SK-N-SH treated with all-trans-retinoic acid at 6 μM for 48 hours (cell line): ENCODE results near the gene RASA3.

ENCODE experiments used
- ARNTL ChIP-seq: fragments of 450-650 bp; formaldehyde crosslinking; IDR thresholded peaks from 2 replicates; pipeline ENCODE4 v1.5.0; 2020; ENCODE audit warnings: low read depth, mild to moderate bottlenecking, moderate library complexity, borderline replicate concordance
- BACH2 ChIP-seq: fragments of 250-450 bp; sonication (Bioruptor Pico); IDR thresholded peaks from 2 replicates; pipeline ENCODE4 v1.9.0; 2021; ENCODE audit warnings: mild to moderate bottlenecking, borderline replicate concordance
- CREB5 ChIP-seq: fragments of 250-450 bp; sonication (Bioruptor Pico); IDR thresholded peaks from 2 replicates; pipeline ENCODE4 v1.5.1; 2020; ENCODE audit warnings: low read depth, mild to moderate bottlenecking, moderate library complexity
- CSDC2 ChIP-seq: fragments of 250-450 bp; sonication (Bioruptor Pico); IDR thresholded peaks from 2 replicates; pipeline ENCODE4 v1.5.0; 2020; ENCODE audit warnings: mild to moderate bottlenecking, moderate library complexity
- CSRNP3 ChIP-seq: fragments of 250-450 bp; sonication (Bioruptor Pico); IDR thresholded peaks from 2 replicates; pipeline ENCODE4 v1.5.1; 2021; ENCODE audit warnings: mild to moderate bottlenecking, moderate library complexity
- ESRRG ChIP-seq: fragments of 250-450 bp; sonication (Bioruptor Pico); IDR thresholded peaks from 2 replicates; pipeline ENCODE4 v1.6.1; 2021; ENCODE audit warnings: mild to moderate bottlenecking
- ISL1 ChIP-seq: fragments of 250-450 bp; sonication (Bioruptor Pico); IDR thresholded peaks from 2 replicates; pipeline ENCODE4 v2.1.2; 2022; ENCODE audit warnings: mild to moderate bottlenecking, moderate library complexity
- PATZ1 ChIP-seq: fragments of 250-450 bp; sonication (Bioruptor Pico); IDR thresholded peaks from 2 replicates; pipeline ENCODE4 v1.8.0; 2020; ENCODE audit warnings: mild to moderate bottlenecking, moderate library complexity, borderline replicate concordance
- RARB ChIP-seq: fragments of 250-450 bp; sonication (Bioruptor Pico); IDR thresholded peaks from 2 replicates; pipeline ENCODE4 v1.8.0; 2021; ENCODE audit warnings: mild to moderate bottlenecking, moderate library complexity
- SNAI2 ChIP-seq: fragments of 250-450 bp; sonication (Bioruptor Pico); IDR thresholded peaks from 2 replicates; pipeline ENCODE4 v1.5.0; 2020; ENCODE audit warnings: mild to moderate bottlenecking, moderate library complexity
- TOX ChIP-seq: fragments of 250-450 bp; sonication (Bioruptor Pico); IDR thresholded peaks from 2 replicates; pipeline ENCODE4 v1.8.0; 2021; ENCODE audit warnings: mild to moderate bottlenecking, moderate library complexity, borderline replicate concordance
- TSHZ2 ChIP-seq: fragments of 250-450 bp; sonication (Bioruptor Pico); IDR thresholded peaks from 2 replicates; pipeline ENCODE4 v1.5.0; 2020; ENCODE audit warnings: mild to moderate bottlenecking, moderate library complexity
- ZNF70 ChIP-seq: fragments of 450-650 bp; formaldehyde crosslinking; IDR thresholded peaks from 2 replicates; pipeline ENCODE4 v1.5.0; 2020; ENCODE audit warnings: mild to moderate bottlenecking, moderate library complexity
- ZNF8 ChIP-seq: fragments of 450-650 bp; formaldehyde crosslinking; IDR thresholded peaks from 2 replicates; pipeline ENCODE4 v1.5.0; 2020; ENCODE audit warnings: mild to moderate bottlenecking, moderate library complexity

GRCh38 chr13:114010401-114011101, 121.9 kb downstream of the RASA3 start:
- no peak for TF ChIP-seq ZNF70
- TF ChIP-seq SNAI2 (CRISPR knock-in tag) = no peak
- TF ChIP-seq PATZ1 (CRISPR knock-in tag) = no peak
- no peak for TF ChIP-seq ZNF8
- no peak for TF ChIP-seq TOX (CRISPR knock-in tag)
- no peak for TF ChIP-seq CSDC2
- no peak for TF ChIP-seq BACH2 (CRISPR knock-in tag)
- TF ChIP-seq TSHZ2 = no peak
- TF ChIP-seq CREB5 = no peak
- TF ChIP-seq ARNTL = no peak
- no peak for TF ChIP-seq RARB (CRISPR knock-in tag)
- TF ChIP-seq CSRNP3 = no peak
- no peak for TF ChIP-seq ISL1
- no peak for TF ChIP-seq ESRRG (CRISPR knock-in tag)
